ENCODE data around the gene ZNF460. TPM values are rescaled to one million over a fixed set of nuclear protein-coding genes. Genes with fewer than 3 reads are reported as not detected.
A peak's percentile ranks its signal among the peaks of the same experiment; 100 is the strongest.

The ZNF460 gene
- polyA plus RNA-seq, 1 of the 3 experiments (the other 2 are of a cell fraction), result 2.4 TPM

DNA sequence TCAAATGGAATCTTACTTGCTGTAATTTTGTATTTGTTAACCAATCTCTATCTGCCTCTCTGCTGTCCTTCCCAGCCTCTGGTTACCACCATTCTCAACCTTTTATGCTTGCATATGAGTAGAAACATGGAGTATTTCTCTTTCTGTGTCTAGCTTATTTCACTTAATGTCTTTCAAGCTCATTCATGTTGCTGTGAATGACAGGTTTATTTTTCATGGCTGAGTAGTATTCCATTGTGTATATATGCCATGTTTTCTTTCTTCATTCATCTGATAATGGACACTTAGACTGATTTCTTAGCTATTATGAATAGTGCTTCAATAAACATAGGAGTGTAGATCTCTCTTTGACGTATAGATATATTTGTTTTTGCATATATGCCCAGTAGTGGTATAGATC is 13.4 kb downstream of the ZNF460 start:
- H3K4me3 ChIP-seq (ENCODE audit: low read depth in 2 of 2, low read length in 1 of 2), result no peak overlapping the region
- H3K4me1 ChIP-seq (ENCODE audit: control insufficient read depth in 1 of 2, insufficient read depth in 2 of 2, low read depth in 1 of 2, low read length in 1 of 2), result no peaks in the 10 kb centered on the region
- DNase-seq, result no peak
- peaks cover 98% of the 10 kb centered on the region for H3K79me2 ChIP-seq (ENCODE audit: insufficient read depth)
- ChIA-PET CTCF (no interaction called here), POLR2A (no interaction called here)
- 0 out of 2 replicates have a peak, but pooled peaks cover 5% of the 10 kb centered on the region for H3K9me3 ChIP-seq
- no peak overlapping the region for H3K27ac ChIP-seq (ENCODE audit: low read depth in 2 of 2, low read length in 1 of 2)
- H3K27me3 ChIP-seq (ENCODE audit: insufficient read depth), result no peaks in the 10 kb centered on the region
- no peaks in the 10 kb centered on the region for H3K9me2 ChIP-seq
- H4K20me1 ChIP-seq (ENCODE audit: insufficient read depth), result peaks cover 17% of the 10 kb centered on the region; the same call in 1 of the 2 replicates
- H3K9ac ChIP-seq, result no peak overlapping the region
- H2AFZ ChIP-seq (ENCODE audit: low read depth), result no peak overlapping the region
- 98% methylated on average over 1 of the region's 1 CpG for WGBS (ENCODE audit: low lambda C conversion rate)
- peaks cover 64 to 94% of the 10 kb centered on the region in 2 experiments for H3K36me3 ChIP-seq (replicated peaks in 1 of 2; ENCODE audit: control insufficient read depth in 1 of 2, insufficient read depth in 2 of 2, low read length in 1 of 2)
- no peak overlapping the region for H3K4me2 ChIP-seq
- peaks cover 20% of the 10 kb centered on the region for H3F3A ChIP-seq (replicated peaks; ENCODE audit: insufficient read depth)
- TF ChIP-seq, protein P1, sequence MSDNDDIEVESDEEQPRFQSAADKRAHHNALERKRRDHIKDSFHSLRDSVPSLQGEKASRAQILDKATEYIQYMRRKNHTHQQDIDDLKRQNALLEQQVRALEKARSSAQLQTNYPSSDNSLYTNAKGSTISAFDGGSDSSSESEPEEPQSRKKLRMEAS (IDR thresholded peaks at IDR 0.05; ENCODE audit: low read depth), result no peak
- TF ChIP-seq JUND (IDR thresholded peaks at IDR 0.05) (no peak), EZH2phosphoT487 (IDR thresholded peaks at IDR 0.05; ENCODE audit: borderline replicate concordance, low read depth) (no peak), FOSL2 (IDR thresholded peaks at IDR 0.05; ENCODE audit: borderline replicate concordance, low read depth) (no peak), RXRA (IDR thresholded peaks at IDR 0.05; ENCODE audit: borderline replicate concordance, low read depth) (no peak)
- TF ChIP-seq, protein P2, sequence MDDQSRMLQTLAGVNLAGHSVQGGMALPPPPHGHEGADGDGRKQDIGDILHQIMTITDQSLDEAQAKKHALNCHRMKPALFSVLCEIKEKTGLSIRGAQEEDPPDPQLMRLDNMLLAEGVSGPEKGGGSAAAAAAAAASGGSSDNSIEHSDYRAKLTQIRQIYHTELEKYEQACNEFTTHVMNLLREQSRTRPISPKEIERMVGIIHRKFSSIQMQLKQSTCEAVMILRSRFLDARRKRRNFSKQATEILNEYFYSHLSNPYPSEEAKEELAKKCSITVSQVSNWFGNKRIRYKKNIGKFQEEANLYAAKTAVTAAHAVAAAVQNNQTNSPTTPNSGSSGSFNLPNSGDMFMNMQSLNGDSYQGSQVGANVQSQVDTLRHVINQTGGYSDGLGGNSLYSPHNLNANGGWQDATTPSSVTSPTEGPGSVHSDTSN (IDR thresholded peaks at IDR 0.05), result no peak

DNA sequence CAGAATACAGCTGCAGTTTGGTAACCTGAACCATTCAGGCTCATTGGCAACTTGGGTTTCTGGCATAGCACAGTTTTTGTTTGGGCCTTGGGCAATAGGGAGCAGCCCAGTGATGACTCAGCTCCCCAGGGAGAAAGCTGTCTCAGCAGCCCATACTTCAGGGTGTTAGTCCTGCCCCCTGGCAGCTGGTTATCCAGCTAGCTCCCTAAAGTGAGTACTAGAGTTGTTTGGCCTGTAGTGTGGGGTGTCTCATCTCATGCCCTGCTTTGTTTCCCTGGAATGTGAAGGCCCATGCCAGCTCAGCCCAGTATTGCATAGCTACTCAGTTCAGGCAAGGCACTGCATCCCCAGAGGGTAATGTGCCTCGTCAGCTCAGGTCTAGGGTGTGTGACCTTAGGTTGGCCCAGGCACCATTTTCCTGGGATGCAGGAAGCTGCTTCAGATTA is 21.8 kb downstream of the ZNF460 start:
- Histone ChIP-seq H3K36me3 (replicated peaks in 1 of 2; ENCODE audit: control insufficient read depth in 1 of 2, insufficient read depth in 2 of 2, low read length in 1 of 2) (peaks cover 22 to 62% of the 10 kb centered on the region in 2 experiments), H3K27me3 (ENCODE audit: insufficient read depth) (no peaks in the 10 kb centered on the region), H4K20me1 (ENCODE audit: insufficient read depth) (peaks cover 27% of the 10 kb centered on the region), H3K9me3 (no peaks in the 10 kb centered on the region), H3K9ac (no peak overlapping the region), H3K9me2 (no peaks in the 10 kb centered on the region), H3F3A (replicated peaks; ENCODE audit: insufficient read depth) (peaks cover 17% of the 10 kb centered on the region), H3K4me3 (ENCODE audit: low read depth in 2 of 2, low read length in 1 of 2) (no peak overlapping the region), H2AFZ (ENCODE audit: low read depth) (no peak overlapping the region), H3K27ac (ENCODE audit: low read depth in 2 of 2, low read length in 1 of 2) (no peak overlapping the region), H3K4me2 (no peak overlapping the region), H3K79me2 (ENCODE audit: insufficient read depth) (peaks cover 59% of the 10 kb centered on the region), H3K4me1 (ENCODE audit: control insufficient read depth in 1 of 2, insufficient read depth in 2 of 2, low read depth in 1 of 2, low read length in 1 of 2) (peaks cover 0 to 4% of the 10 kb centered on the region in 2 experiments; a peak in 2 of 4 replicates)
- no CpG with 5 or more reads among the region's 1 CpG for WGBS (ENCODE audit: low lambda C conversion rate)
- ChIA-PET CTCF (no interaction called here), POLR2A (interaction anchor here (1.4 kb wide), 1 partner anchor 12 kb away, joined by 4 read pairs; no protein-coding TSS in a partner anchor)
- no peak for DNase-seq
- TF ChIP-seq FOSL2 (IDR thresholded peaks at IDR 0.05; ENCODE audit: borderline replicate concordance, low read depth) (peak; percentile 16; the same call in 1 of the 2 replicates), RFX5 (IDR thresholded peaks at IDR 0.05; ENCODE audit: low read length) (no peak)

DNA sequence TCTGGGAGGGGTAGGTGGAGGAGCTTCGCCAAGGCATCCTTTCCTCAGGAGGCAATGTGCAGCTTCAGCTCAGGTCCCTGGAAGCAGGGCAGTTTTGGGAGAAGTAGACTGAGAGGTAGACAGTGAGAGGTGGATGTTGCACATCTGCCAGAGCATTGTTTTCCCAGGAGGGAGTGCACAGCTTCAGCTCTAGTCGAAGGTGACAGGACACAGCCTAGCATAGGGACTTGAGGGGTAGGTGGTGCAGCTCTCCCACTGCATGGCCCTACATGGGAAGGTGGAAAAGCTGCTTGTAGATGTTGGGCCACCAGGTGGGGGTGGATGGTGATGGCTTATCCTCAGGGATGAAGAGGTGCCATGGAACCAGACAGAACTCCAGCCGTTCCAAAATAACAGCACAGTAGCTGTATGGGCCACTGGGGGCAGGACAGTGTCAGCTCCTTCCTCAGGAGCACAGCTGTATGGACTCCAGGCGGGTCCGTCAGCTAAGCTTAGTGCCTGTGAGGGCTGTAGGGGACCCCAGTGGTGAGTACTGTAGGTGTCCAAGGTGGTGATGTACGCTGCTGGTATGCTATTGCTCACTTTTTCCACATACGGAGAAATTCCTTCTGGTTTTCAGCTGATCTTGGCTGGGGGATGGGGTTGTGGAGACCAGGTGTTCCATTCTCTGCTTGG is 22.6 kb downstream of the ZNF460 start:
- peaks cover 22% of the 10 kb centered on the region for H4K20me1 ChIP-seq (ENCODE audit: insufficient read depth)
- H2AFZ ChIP-seq (ENCODE audit: low read depth), result no peak overlapping the region
- H3F3A ChIP-seq (replicated peaks; ENCODE audit: insufficient read depth), result peaks cover 14% of the 10 kb centered on the region
- no peaks in the 10 kb centered on the region for H3K9me3 ChIP-seq
- no peak overlapping the region for H3K4me2 ChIP-seq
- no peaks in the 10 kb centered on the region for H3K27me3 ChIP-seq (ENCODE audit: insufficient read depth)
- H3K4me3 ChIP-seq (ENCODE audit: low read depth in 2 of 2, low read length in 1 of 2), result no peak overlapping the region
- CTCF ChIA-PET, result interaction anchor here (0.9 kb wide), 1 partner anchor 16 kb away, joined by 3 read pairs; no protein-coding TSS in a partner anchor
- no peak overlapping the region for H3K9ac ChIP-seq
- H3K36me3 ChIP-seq (replicated peaks in 1 of 2; ENCODE audit: control insufficient read depth in 1 of 2, insufficient read depth in 2 of 2, low read length in 1 of 2), result peaks cover 20 to 56% of the 10 kb centered on the region in 2 experiments
- H3K9me2 ChIP-seq, result no peaks in the 10 kb centered on the region
- no peak for DNase-seq
- H3K27ac ChIP-seq (ENCODE audit: low read depth in 2 of 2, low read length in 1 of 2), result no peak overlapping the region
- 95% methylated on average over 4 of the region's 7 CpGs for WGBS (ENCODE audit: low lambda C conversion rate)
- H3K4me1 ChIP-seq (ENCODE audit: control insufficient read depth in 1 of 2, insufficient read depth in 2 of 2, low read depth in 1 of 2, low read length in 1 of 2), result peaks cover 0 to 4% of the 10 kb centered on the region in 2 experiments; a peak in 2 of 4 replicates
- peaks cover 51% of the 10 kb centered on the region for H3K79me2 ChIP-seq (ENCODE audit: insufficient read depth)
- POLR2A ChIA-PET, result interaction anchor here (1.4 kb wide), 1 partner anchor 13 kb away, joined by 4 read pairs; no protein-coding TSS in a partner anchor
- TF ChIP-seq JUND (IDR thresholded peaks at IDR 0.05) (no peak), GATA2 (CRISPR knock-in tag; IDR thresholded peaks at IDR 0.05) (no peak), EZH2phosphoT487 (IDR thresholded peaks at IDR 0.05; ENCODE audit: borderline replicate concordance, low read depth) (no peak), NFIC (IDR thresholded peaks at IDR 0.05; ENCODE audit: borderline replicate concordance) (no peak), NRF1 (IDR thresholded peaks at IDR 0.05; ENCODE audit: low read depth, low read length) (no peak), MEF2A (IDR thresholded peaks at IDR 0.05; ENCODE audit: borderline replicate concordance, low read depth) (no peak), ELF1 (IDR thresholded peaks at IDR 0.05) (no peak), YY1 (IDR thresholded peaks at IDR 0.05; ENCODE audit: low read depth) (no peak), TEAD4 (IDR thresholded peaks at IDR 0.05; ENCODE audit: borderline replicate concordance, insufficient read depth) (no peak), RXRA (IDR thresholded peaks at IDR 0.05; ENCODE audit: borderline replicate concordance, low read depth) (no peak), FOSL2 (IDR thresholded peaks at IDR 0.05; ENCODE audit: borderline replicate concordance, low read depth) (no peak), FOXJ3 (CRISPR knock-in tag; IDR thresholded peaks at IDR 0.05) (no peak), TAF1 (IDR thresholded peaks at IDR 0.05; ENCODE audit: borderline replicate concordance, low read depth, low read length) (no peak), EP300 (IDR thresholded peaks at IDR 0.05; ENCODE audit: borderline replicate concordance in 1 of 2, low read depth in 1 of 2, low read length in 1 of 2) (no peak)
- TF ChIP-seq, protein P1 (IDR thresholded peaks at IDR 0.05; ENCODE audit: low read depth), result no peak
- TF ChIP-seq, protein P3, sequence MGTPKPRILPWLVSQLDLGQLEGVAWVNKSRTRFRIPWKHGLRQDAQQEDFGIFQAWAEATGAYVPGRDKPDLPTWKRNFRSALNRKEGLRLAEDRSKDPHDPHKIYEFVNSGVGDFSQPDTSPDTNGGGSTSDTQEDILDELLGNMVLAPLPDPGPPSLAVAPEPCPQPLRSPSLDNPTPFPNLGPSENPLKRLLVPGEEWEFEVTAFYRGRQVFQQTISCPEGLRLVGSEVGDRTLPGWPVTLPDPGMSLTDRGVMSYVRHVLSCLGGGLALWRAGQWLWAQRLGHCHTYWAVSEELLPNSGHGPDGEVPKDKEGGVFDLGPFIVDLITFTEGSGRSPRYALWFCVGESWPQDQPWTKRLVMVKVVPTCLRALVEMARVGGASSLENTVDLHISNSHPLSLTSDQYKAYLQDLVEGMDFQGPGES (IDR thresholded peaks at IDR 0.05; ENCODE audit: low read depth, low read length), result no peak

All from SK-N-SH (cell line).